PC-3 (cell line): ENCODE data around the gene STAT2. TPM values are rescaled to one million over a fixed set of nuclear protein-coding genes. Genes with fewer than 3 reads are reported as not detected.

Source experiments
- ATAC-seq: fragments of 200-7000 bp; cut with Tn5 transposase; 2 replicates; pipeline ENCODE4 v1.9.1; 2020; ENCODE audit warnings: mild to moderate bottlenecking, moderate library complexity
- BruUV-seq: library from RNA; stranded (reverse); fragments of 400-500 nt; replicated peaks from 2 replicates; lab custom pipeline; 2021; lab: Mats Ljungman, UMichigan
- CTCF ChIA-PET: fragments of 300-600 bp; sonication (Branson Sonifier 250); formaldehyde crosslinking; loops from one replicate; lab custom pipeline; 2022; ENCODE audit warnings: antibody characterized with exemption; lab: Charles Lee
- POLR2A ChIA-PET: fragments of 300-600 bp; sonication (Branson Sonifier 250); formaldehyde crosslinking; loops from one replicate; lab custom pipeline; 2022; ENCODE audit warnings: antibody characterized with exemption; ENCODE audit not compliant: unreplicated experiment; lab: Charles Lee
- DNase-seq: peaks from one replicate; pipeline ENCODE4 v3.0.0-alpha.2; 2015
- H2AFZ ChIP-seq: fragments of 300-600 bp; sonication (generic); 2 replicates; pipeline ENCODE4 v1.6.0; 2016; ENCODE audit warnings: antibody characterized with exemption, low read length
- H3F3A ChIP-seq: fragments of 300-600 bp; sonication (generic); one replicate; pipeline ENCODE4 v1.6.0; 2017; ENCODE audit warnings: antibody characterized with exemption, low read length, control low read depth, mild to moderate bottlenecking; ENCODE audit not compliant: unreplicated experiment
- H3K27ac ChIP-seq: fragments of 300-600 bp; sonication (generic); 2 replicates; pipeline ENCODE4 v1.5.1; 2016; ENCODE audit warnings: mild to moderate bottlenecking, low read length
- H3K27me3 ChIP-seq: fragments of 300-600 bp; sonication (generic); 2 replicates; pipeline ENCODE4 v1.6.1; 2016; ENCODE audit warnings: low read length, mixed read lengths
- H3K36me3 ChIP-seq: fragments of 300-600 bp; sonication (generic); 2 replicates; pipeline ENCODE4 v1.6.1; 2016; ENCODE audit warnings: low read depth, mixed run types, low read length, mixed read lengths
- H3K4me1 ChIP-seq: fragments of 300-600 bp; sonication (generic); 2 replicates; pipeline ENCODE4 v1.5.1; 2016; ENCODE audit warnings: low read length; ENCODE audit not compliant: insufficient read depth
- H3K4me2 ChIP-seq: fragments of 300-600 bp; sonication (generic); 2 replicates; pipeline ENCODE4 v1.6.0; 2016; ENCODE audit warnings: low read length
- H3K4me3 ChIP-seq: fragments of 300-600 bp; sonication (generic); 2 replicates; pipeline ENCODE4 v1.5.1; 2016; ENCODE audit warnings: mild to moderate bottlenecking, low read length, mixed read lengths
- H3K79me2 ChIP-seq: fragments of 300-600 bp; sonication (generic); 2 replicates; pipeline ENCODE4 v1.6.1; 2017; ENCODE audit warnings: low read length, mixed read lengths
- H3K9ac ChIP-seq: fragments of 300-600 bp; sonication (generic); 2 replicates; pipeline ENCODE4 v1.6.0; 2016; ENCODE audit warnings: mild to moderate bottlenecking, low read length
- H3K9me2 ChIP-seq: fragments of 300-600 bp; sonication (generic); replicated peaks from 2 replicates; pipeline ENCODE4 v1.6.1; 2016; ENCODE audit warnings: mixed run types, low read length, mixed read lengths
- H3K9me3 ChIP-seq: fragments of 300-600 bp; sonication (generic); 2 replicates; pipeline ENCODE4 v1.6.1; 2016; ENCODE audit warnings: low read length, mixed read lengths
- H4K20me1 ChIP-seq: fragments of 300-600 bp; sonication (generic); 2 replicates; pipeline ENCODE4 v1.6.1; 2016; ENCODE audit warnings: low read length, mixed read lengths
- EZH2 ChIP-seq: fragments of 300-600 bp; sonication (generic); IDR thresholded peaks from one replicate; pipeline ENCODE4 v1.6.1; 2017; ENCODE audit warnings: antibody characterized with exemption, mild to moderate bottlenecking, low read length; ENCODE audit not compliant: unreplicated experiment
- EZH2phosphoT487 ChIP-seq: fragments of 300-600 bp; sonication (generic); IDR thresholded peaks from 2 replicates; pipeline ENCODE4 v1.6.1; 2018; ENCODE audit warnings: mild to moderate bottlenecking, antibody characterized with exemption, low read length, borderline replicate concordance
- intact Hi-C: fragments of 100-400 bp; cut with micrococcal nuclease; formaldehyde crosslinking; loops from 2 replicates; pipeline ENCODE4 v1.9.0; 2023
- total RNA-seq: library from RNA; depleted of rRNA; stranded (reverse); fragments of >200 nt; gene quantifications from 2 replicates; pipeline ENCODE4 v1.2.3, GENCODE V29; 2014
- TF ChIP-seq, protein P1 (sequence below): fragments of 300-600 bp; sonication (generic); conservative IDR thresholded peaks from 2 replicates; pipeline ENCODE4 v1.5.1; 2017; ENCODE audit warnings: antibody characterized with exemption, low read depth, mild to moderate bottlenecking, low read length

STAT2 gene
- total RNA-seq, 1 experiment from 2014 or later, result 68.8 TPM

DNA sequence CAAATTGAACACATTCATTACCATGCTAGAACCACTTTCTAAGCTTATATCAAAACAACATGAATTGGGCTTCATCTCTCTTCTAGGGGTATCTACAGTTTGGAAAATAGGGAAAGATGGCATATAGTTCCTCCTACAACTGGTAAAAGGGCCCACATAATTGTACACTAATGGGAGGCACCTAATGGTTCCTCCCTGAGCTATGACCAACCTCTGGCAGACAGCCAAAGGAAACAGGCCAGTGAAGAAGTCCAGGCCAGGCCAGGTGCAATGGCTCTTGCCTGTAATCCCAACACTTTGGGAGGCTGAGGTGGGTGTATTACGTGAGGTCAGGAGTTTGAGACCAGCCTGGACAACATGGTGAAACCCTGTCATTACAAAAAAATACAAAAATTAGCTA is 26.0 kb upstream of the STAT2 start:
- Histone ChIP-seq H3F3A (no peaks in the 10 kb centered on the region), H3K27me3 (no peaks in the 10 kb centered on the region), H4K20me1 (no peaks in the 10 kb centered on the region), H3K4me1 (no peaks in the 10 kb centered on the region), H3K9me2 (no peaks in the 10 kb centered on the region), H3K36me3 (no peaks in the 10 kb centered on the region), H3K79me2 (no peaks in the 10 kb centered on the region), H2AFZ (no peak overlapping the region), H3K9ac (no peak overlapping the region), H3K4me3 (no peak overlapping the region), H3K9me3 (no peaks in the 10 kb centered on the region), H3K4me2 (no peak overlapping the region), H3K27ac (no peak overlapping the region)
- DNase-seq (peak; percentile 37), ATAC-seq (no peak)
- ChIA-PET POLR2A (no interaction called here), CTCF (no interaction called here)
- intact Hi-C loops, result no loop called here
- TF ChIP-seq, protein P1, sequence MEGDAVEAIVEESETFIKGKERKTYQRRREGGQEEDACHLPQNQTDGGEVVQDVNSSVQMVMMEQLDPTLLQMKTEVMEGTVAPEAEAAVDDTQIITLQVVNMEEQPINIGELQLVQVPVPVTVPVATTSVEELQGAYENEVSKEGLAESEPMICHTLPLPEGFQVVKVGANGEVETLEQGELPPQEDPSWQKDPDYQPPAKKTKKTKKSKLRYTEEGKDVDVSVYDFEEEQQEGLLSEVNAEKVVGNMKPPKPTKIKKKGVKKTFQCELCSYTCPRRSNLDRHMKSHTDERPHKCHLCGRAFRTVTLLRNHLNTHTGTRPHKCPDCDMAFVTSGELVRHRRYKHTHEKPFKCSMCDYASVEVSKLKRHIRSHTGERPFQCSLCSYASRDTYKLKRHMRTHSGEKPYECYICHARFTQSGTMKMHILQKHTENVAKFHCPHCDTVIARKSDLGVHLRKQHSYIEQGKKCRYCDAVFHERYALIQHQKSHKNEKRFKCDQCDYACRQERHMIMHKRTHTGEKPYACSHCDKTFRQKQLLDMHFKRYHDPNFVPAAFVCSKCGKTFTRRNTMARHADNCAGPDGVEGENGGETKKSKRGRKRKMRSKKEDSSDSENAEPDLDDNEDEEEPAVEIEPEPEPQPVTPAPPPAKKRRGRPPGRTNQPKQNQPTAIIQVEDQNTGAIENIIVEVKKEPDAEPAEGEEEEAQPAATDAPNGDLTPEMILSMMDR, result no peak
- TF ChIP-seq EZH2 (no peak), EZH2phosphoT487 (no peak)
- no TSS peak for BruUV-seq

DNA sequence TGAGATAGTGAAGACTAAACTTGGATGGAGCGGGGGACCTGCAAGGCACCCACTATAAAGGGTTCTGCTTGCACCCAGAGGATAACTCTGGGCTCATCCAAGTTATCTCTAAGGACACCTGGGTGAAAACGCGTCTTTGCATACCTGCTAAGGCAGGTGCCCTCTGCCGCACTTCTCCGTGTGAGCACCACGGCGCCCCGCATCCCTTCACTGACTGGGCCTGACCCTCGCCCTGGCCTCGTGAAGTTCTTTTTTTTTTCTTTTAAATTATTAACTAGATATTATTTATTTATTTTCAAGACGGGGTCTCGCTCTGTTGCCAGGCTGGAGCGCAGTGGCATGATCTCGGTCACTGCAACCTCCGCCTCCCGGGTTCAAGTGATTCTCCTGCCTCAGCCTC is 22.7 kb upstream of the STAT2 start:
- Histone ChIP-seq H3K4me3 (no peak overlapping the region), H3K79me2 (no peaks in the 10 kb centered on the region), H3K36me3 (no peaks in the 10 kb centered on the region), H3K9me3 (no peaks in the 10 kb centered on the region), H3K4me2 (no peak overlapping the region), H3K9me2 (no peaks in the 10 kb centered on the region), H3K27me3 (no peaks in the 10 kb centered on the region), H4K20me1 (no peaks in the 10 kb centered on the region), H2AFZ (no peak overlapping the region), H3F3A (no peaks in the 10 kb centered on the region), H3K27ac (no peak overlapping the region), H3K4me1 (peaks cover 1% of the 10 kb centered on the region), H3K9ac (no peak overlapping the region)
- ATAC-seq, result no peak
- ChIA-PET CTCF (no interaction called here), POLR2A (interaction anchor here (0.6 kb wide), 1 partner anchor 46 kb away, joined by 3 read pairs; no protein-coding TSS in a partner anchor)
- DNase-seq, result no peak
- no TSS peak for BruUV-seq
- TF ChIP-seq, protein P1, result no peak
- no peak for TF ChIP-seq EZH2
- no peak for TF ChIP-seq EZH2phosphoT487
- intact Hi-C loops, result no loop called here

DNA sequence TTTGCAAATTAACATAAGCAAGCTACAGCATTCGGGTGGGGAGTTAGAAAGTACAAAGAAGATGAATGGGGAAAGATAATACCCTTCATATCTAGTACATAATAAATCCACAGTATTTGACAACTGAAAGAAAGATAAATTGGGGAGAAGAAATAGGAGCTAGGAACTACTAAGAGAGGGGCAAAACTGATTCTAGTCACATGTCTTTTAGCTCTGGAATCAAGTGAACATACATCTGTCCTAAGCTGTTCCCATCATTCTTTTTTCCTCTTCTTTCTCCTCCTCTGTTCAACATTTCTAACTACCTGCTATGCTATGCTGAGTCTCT is 18.0 kb upstream of the STAT2 start:
- no peaks in the 10 kb centered on the region for H3K36me3 ChIP-seq
- H4K20me1 ChIP-seq, result no peaks in the 10 kb centered on the region
- H3K4me1 ChIP-seq, result peaks cover 10% of the 10 kb centered on the region
- TF ChIP-seq EZH2phosphoT487 (no peak), EZH2 (no peak)
- TF ChIP-seq, protein P1, result no peak
- H3K9me3 ChIP-seq, result no peaks in the 10 kb centered on the region
- H2AFZ ChIP-seq, result peak overlapping the region; percentile 68
- no peaks in the 10 kb centered on the region for H3K27me3 ChIP-seq
- H3K9ac ChIP-seq, result no peak overlapping the region
- ATAC-seq (no peak), DNase-seq (no peak)
- no peaks in the 10 kb centered on the region for H3F3A ChIP-seq
- CTCF ChIA-PET, result interaction anchor here (1.1 kb wide), 1 partner anchor 86 kb away, joined by 4 read pairs; no protein-coding TSS in a partner anchor
- intact Hi-C loops, result loop anchor here (1.0 kb wide), 1 partner anchor 86 kb away; no protein-coding TSS in a partner anchor
- H3K27ac ChIP-seq, result no peak overlapping the region
- POLR2A ChIA-PET, result no interaction called here
- H3K4me2 ChIP-seq, result no peak overlapping the region
- H3K4me3 ChIP-seq, result no peak overlapping the region
- no peaks in the 10 kb centered on the region for H3K9me2 ChIP-seq
- BruUV-seq, result no TSS peak
- no peaks in the 10 kb centered on the region for H3K79me2 ChIP-seq
